ENCODE measurements around the gene MTARC2.

Gene MTARC2

DNA sequence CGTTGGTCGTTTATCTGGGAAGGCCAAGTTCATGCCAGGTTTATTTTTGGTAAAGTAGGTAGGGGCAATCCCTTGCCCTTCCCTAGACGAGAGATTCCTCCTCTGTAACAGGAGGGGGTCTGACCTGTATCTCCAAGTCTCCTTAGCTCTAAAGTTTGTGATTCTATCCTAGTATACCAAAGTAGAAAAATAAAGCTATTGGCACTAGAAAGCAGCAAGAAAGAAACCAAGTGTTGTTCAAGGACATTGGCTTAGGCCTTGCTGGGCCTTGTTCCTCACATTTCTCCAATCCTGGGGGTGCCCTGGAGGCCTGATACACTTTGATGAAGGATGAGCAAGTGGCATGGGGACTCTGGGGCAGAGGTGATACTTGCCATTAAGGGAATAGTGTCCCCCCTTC lies 814 bp downstream of the MTARC2 start:
- H3K4me1 ChIP-seq (ENCODE audit: low read depth, poor library complexity, severe bottlenecking) = no peaks in the 10 kb centered on the region
- H3K4me2 ChIP-seq = no peak overlapping the region
- H3K27ac ChIP-seq = no peak overlapping the region
- no peaks in the 10 kb centered on the region for H4K20me1 ChIP-seq (ENCODE audit: insufficient read depth)
- no peak overlapping the region for H2AFZ ChIP-seq (ENCODE audit: low read depth)
- no peaks in the 10 kb centered on the region for H3K79me2 ChIP-seq (ENCODE audit: insufficient read depth, low read depth)
- TF ChIP-seq, protein P1, sequence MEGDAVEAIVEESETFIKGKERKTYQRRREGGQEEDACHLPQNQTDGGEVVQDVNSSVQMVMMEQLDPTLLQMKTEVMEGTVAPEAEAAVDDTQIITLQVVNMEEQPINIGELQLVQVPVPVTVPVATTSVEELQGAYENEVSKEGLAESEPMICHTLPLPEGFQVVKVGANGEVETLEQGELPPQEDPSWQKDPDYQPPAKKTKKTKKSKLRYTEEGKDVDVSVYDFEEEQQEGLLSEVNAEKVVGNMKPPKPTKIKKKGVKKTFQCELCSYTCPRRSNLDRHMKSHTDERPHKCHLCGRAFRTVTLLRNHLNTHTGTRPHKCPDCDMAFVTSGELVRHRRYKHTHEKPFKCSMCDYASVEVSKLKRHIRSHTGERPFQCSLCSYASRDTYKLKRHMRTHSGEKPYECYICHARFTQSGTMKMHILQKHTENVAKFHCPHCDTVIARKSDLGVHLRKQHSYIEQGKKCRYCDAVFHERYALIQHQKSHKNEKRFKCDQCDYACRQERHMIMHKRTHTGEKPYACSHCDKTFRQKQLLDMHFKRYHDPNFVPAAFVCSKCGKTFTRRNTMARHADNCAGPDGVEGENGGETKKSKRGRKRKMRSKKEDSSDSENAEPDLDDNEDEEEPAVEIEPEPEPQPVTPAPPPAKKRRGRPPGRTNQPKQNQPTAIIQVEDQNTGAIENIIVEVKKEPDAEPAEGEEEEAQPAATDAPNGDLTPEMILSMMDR (conservative IDR thresholded peaks at IDR 0.05; ENCODE audit: low read depth, low read length) = no peak
- no peak overlapping the region for H3K4me3 ChIP-seq (IDR thresholded peaks at IDR 0.05; ENCODE audit: insufficient read depth, low read depth, low read length)
- H3K9ac ChIP-seq = no peak overlapping the region
- no peaks in the 10 kb centered on the region for H3K36me3 ChIP-seq (ENCODE audit: insufficient read depth)
- H3K27me3 ChIP-seq (ENCODE audit: insufficient read depth, low read depth) = no peaks in the 10 kb centered on the region

DNA sequence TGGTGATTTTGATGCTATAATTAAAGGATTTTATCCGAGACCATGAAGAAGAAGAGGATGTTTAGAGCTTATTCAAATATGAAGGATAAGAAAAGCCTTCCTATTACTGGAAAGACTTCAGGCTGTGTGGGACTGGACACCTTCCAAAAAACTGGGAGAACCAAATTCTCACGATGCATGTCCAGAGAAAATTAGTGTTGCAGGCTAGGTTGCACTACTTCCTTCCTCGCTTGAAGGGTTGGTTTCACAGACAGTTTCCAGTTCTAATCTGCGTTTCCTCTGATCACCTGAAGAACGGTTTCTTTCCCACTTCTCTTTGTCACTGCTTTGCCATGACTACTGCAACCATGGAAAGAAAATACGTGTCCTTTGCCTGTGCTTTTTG lies 2.0 kb downstream of the MTARC2 start:
- Histone ChIP-seq H4K20me1 (ENCODE audit: insufficient read depth) (no peaks in the 10 kb centered on the region), H3K36me3 (ENCODE audit: insufficient read depth) (no peaks in the 10 kb centered on the region), H3K4me2 (no peak overlapping the region), H3K9ac (no peak overlapping the region), H3K27me3 (ENCODE audit: insufficient read depth, low read depth) (no peaks in the 10 kb centered on the region), H2AFZ (ENCODE audit: low read depth) (no peak overlapping the region), H3K4me3 (IDR thresholded peaks at IDR 0.05; ENCODE audit: insufficient read depth, low read depth, low read length) (no peak overlapping the region), H3K79me2 (ENCODE audit: insufficient read depth, low read depth) (no peaks in the 10 kb centered on the region), H3K27ac (no peak overlapping the region), H3K4me1 (ENCODE audit: low read depth, poor library complexity, severe bottlenecking) (no peaks in the 10 kb centered on the region)
- TF ChIP-seq, protein P1 (conservative IDR thresholded peaks at IDR 0.05; ENCODE audit: low read depth, low read length) = no peak

DNA sequence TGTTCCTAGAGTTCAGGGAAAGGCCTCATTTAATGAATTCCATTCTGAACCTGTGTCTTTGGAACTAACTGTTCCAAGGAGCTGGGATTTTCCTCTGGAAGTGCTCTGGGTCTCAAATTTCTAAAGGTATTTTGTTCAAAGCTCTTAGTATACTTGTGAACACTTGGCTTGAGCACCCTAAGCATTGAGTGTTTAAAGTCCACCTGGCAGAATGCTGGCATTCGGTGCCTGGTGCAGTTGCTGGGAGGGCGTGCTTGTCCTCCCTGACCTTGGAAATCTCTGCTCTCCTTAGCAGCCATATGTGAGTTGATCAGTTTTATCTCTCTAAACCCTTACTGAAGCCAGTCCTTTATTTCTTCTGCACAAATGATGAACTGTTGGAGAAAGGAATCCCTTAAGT lies 3.0 kb downstream of the MTARC2 start:
- TF ChIP-seq, protein P1 (conservative IDR thresholded peaks at IDR 0.05; ENCODE audit: low read depth, low read length) = no peak
- Histone ChIP-seq H3K4me1 (ENCODE audit: low read depth, poor library complexity, severe bottlenecking) (no peaks in the 10 kb centered on the region), H3K36me3 (ENCODE audit: insufficient read depth) (no peaks in the 10 kb centered on the region), H3K79me2 (ENCODE audit: insufficient read depth, low read depth) (no peaks in the 10 kb centered on the region), H3K4me2 (no peak overlapping the region), H3K27ac (no peak overlapping the region), H2AFZ (ENCODE audit: low read depth) (no peak overlapping the region), H4K20me1 (ENCODE audit: insufficient read depth) (no peaks in the 10 kb centered on the region), H3K4me3 (IDR thresholded peaks at IDR 0.05; ENCODE audit: insufficient read depth, low read depth, low read length) (no peak overlapping the region), H3K9ac (no peak overlapping the region), H3K27me3 (ENCODE audit: insufficient read depth, low read depth) (no peaks in the 10 kb centered on the region)

DNA sequence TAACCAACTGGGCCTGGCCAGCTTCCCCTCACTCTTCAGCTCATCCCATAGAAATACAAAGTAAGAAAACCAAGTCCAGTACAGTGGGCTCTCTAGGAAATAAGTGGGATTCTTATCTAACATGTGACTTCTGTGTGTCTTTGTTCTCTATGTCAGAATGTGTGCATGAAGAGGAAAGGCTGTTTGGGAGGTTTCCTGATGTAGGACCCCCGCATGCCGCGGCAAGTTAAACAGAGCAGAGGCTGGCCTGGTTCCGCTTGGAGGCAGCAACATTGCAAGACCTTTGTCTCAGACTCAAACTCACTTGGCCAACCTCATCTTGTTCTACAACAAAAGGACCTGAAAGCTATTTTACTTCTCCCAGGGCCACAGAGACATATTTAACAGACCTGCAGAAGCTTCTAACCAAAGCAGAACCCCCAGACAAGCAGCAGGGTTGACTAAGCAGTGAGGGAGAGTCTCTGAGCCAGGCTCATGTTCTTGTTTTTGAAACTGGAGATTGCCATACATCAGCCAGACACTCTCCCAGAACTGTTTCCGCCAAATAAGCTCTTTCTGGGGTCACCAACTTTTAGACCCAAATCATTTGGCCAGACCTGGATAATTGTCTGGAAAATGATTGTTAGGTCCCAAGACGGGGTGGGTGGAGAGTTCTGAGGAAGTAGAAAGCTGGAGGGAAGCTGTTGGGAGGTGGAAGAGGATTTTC lies 6.2 kb downstream of the MTARC2 start:
- Histone ChIP-seq H3K79me2 (ENCODE audit: insufficient read depth, low read depth) (no peaks in the 10 kb centered on the region), H3K27ac (no peak overlapping the region), H3K36me3 (ENCODE audit: insufficient read depth) (no peaks in the 10 kb centered on the region), H3K4me3 (IDR thresholded peaks at IDR 0.05; ENCODE audit: insufficient read depth, low read depth, low read length) (no peak overlapping the region), H2AFZ (ENCODE audit: low read depth) (no peak overlapping the region), H3K9ac (no peak overlapping the region), H3K27me3 (ENCODE audit: insufficient read depth, low read depth) (no peaks in the 10 kb centered on the region), H3K4me2 (no peak overlapping the region), H3K4me1 (ENCODE audit: low read depth, poor library complexity, severe bottlenecking) (no peaks in the 10 kb centered on the region), H4K20me1 (ENCODE audit: insufficient read depth) (no peaks in the 10 kb centered on the region)
- TF ChIP-seq, protein P1 (conservative IDR thresholded peaks at IDR 0.05; ENCODE audit: low read depth, low read length) = no peak

Data from KMS-11 (cell line).